A549 (cell line): Measurements from ENCODE around the gene SLC2A13. TPM values are rescaled to one million over a fixed set of nuclear protein-coding genes. Genes with fewer than 3 reads are reported as not detected.

Experiments
- ATAC-seq, 2 experiments: fragments of 200-7000 bp in 1 of 2; fragments of >200 bp in 1 of 2; cut with Nextera tagmentation in 1 of 2; cut with Tn5 transposase in 1 of 2; 3 replicates each; pipeline versions ENCODE4 v1.8.0 to v1.9.1; 2018 to 2020; ENCODE audit warnings: mild to moderate bottlenecking in 1 of 2, moderate library complexity in 1 of 2
- CTCF ChIA-PET: fragments of 300-600 bp; sonication (Branson Sonifier 250); formaldehyde crosslinking; extraction: SDS; loops from one replicate; lab custom pipeline; 2021; ENCODE audit warnings: antibody characterized with exemption, inconsistent platforms; lab: Yijun Ruan, JAX
- POLR2A ChIA-PET: fragments of 350-600 bp; formaldehyde crosslinking; extraction: SDS; loops from one replicate; lab custom pipeline; 2021; ENCODE audit warnings: antibody characterized with exemption, inconsistent platforms; lab: Yijun Ruan, JAX
- DNase-seq, 2 experiments: peaks; one replicate each; pipeline versions ENCODE4 v3.0.0 to v3.0.0-alpha.2; 2011 to 2016; ENCODE audit warnings: low read depth in 1 of 2, low spot score in 1 of 2
- FAIRE-seq: peaks from 2 replicates; lab custom pipeline; 2011; peaks lifted over from hg19 to GRCh38; lab: Jason Lieb, UNC
- H3K27ac ChIP-seq, 2 experiments: fragments of >200 bp; sonication (Bioruptor Twin); formaldehyde crosslinking; 3 replicates each; pipeline ENCODE4 v1.5.1; 2016 to 2017
- H3K4me1 ChIP-seq: fragments of >200 bp; sonication (Bioruptor Twin); formaldehyde crosslinking; 3 replicates; pipeline ENCODE4 v1.6.1; 2016
- H3K4me2 ChIP-seq: fragments of >200 bp; sonication (Bioruptor Twin); formaldehyde crosslinking; 3 replicates; pipeline ENCODE4 v1.6.1; 2016
- H3K4me3 ChIP-seq: fragments of >200 bp; sonication (Bioruptor Twin); formaldehyde crosslinking; 3 replicates; pipeline ENCODE4 v1.5.1; 2016
- H3K9me3 ChIP-seq: fragments of >200 bp; sonication (Bioruptor Twin); formaldehyde crosslinking; 3 replicates; pipeline ENCODE4 v1.6.1; 2016
- BCL3 ChIP-seq: fragments of >200 bp; sonication (Bioruptor Twin); formaldehyde crosslinking; IDR thresholded peaks from 3 replicates; pipeline ENCODE4 v1.6.1; 2016
- BHLHE40 ChIP-seq: IDR thresholded peaks from 2 replicates; pipeline ENCODE4 v1.6.1; 2012; ENCODE audit warnings: low read depth, low read length, inconsistent platforms
- CHD2 ChIP-seq: fragments of 150-350 bp; IDR thresholded peaks from 2 replicates; pipeline ENCODE4 v1.6.1; 2014; ENCODE audit warnings: low read length; ENCODE audit not compliant: partially characterized antibody
- EHMT2 ChIP-seq: fragments of 200-600 bp; sonication (generic); IDR thresholded peaks from 2 replicates; pipeline ENCODE4 v1.6.1; 2016; ENCODE audit warnings: antibody characterized with exemption, low read depth, mild to moderate bottlenecking, moderate library complexity
- FOSL2 ChIP-seq, 2 experiments: fragments of 450-650 bp in 1 of 2; fragments of >200 bp in 1 of 2; sonication (Bioruptor Twin) in 1 of 2; formaldehyde crosslinking; IDR thresholded peaks; 2 replicates each; pipeline versions ENCODE4 v1.5.0 to v1.6.1; 2016 to 2020; ENCODE audit warnings: mild to moderate bottlenecking in 1 of 2, moderate library complexity in 1 of 2
- HEYL ChIP-seq: fragments of 250-450 bp; sonication (Bioruptor Pico); IDR thresholded peaks from 2 replicates; pipeline ENCODE4 v1.8.0; 2021; ENCODE audit warnings: mild to moderate bottlenecking, moderate library complexity
- HOXA7 ChIP-seq: fragments of 250-450 bp; sonication (Bioruptor Pico); IDR thresholded peaks from 2 replicates; pipeline ENCODE4 v1.5.0; 2020; ENCODE audit warnings: mild to moderate bottlenecking, moderate library complexity
- JUN ChIP-seq, 2 experiments: fragments of >200 bp; sonication (Bioruptor Twin); formaldehyde crosslinking; IDR thresholded peaks; 2 replicates in 1 of 2; 3 replicates in 1 of 2; pipeline ENCODE4 v1.6.1; 2016 to 2017
- KDM1A ChIP-seq: fragments of 200-600 bp; sonication (generic); IDR thresholded peaks from 2 replicates; pipeline ENCODE4 v1.6.1; 2016; ENCODE audit warnings: low read depth, mild to moderate bottlenecking
- KDM5A ChIP-seq: fragments of 200-600 bp; sonication (generic); IDR thresholded peaks from 2 replicates; pipeline ENCODE4 v1.6.1; 2016; ENCODE audit warnings: antibody characterized with exemption, mild to moderate bottlenecking
- MAZ ChIP-seq: fragments of 150-350 bp; IDR thresholded peaks from 2 replicates; pipeline ENCODE4 v1.6.1; 2014; ENCODE audit warnings: antibody characterized with exemption, low read depth, low read length, borderline replicate concordance
- MYC ChIP-seq: IDR thresholded peaks from 2 replicates; pipeline ENCODE4 v1.6.1; 2012; ENCODE audit warnings: mild to moderate bottlenecking, inconsistent platforms, low read length, improper control_type of control experiment, borderline replicate concordance
- NPAS2 ChIP-seq: fragments of 250-450 bp; sonication (Bioruptor Pico); IDR thresholded peaks from 2 replicates; pipeline ENCODE4 v1.8.0; 2022; ENCODE audit warnings: mild to moderate bottlenecking, moderate library complexity, borderline replicate concordance
- PHF8 ChIP-seq: fragments of 200-600 bp; sonication (generic); IDR thresholded peaks from 2 replicates; pipeline ENCODE4 v1.6.1; 2016; ENCODE audit warnings: low read depth, mild to moderate bottlenecking, antibody characterized with exemption, moderate library complexity, borderline replicate concordance
- POLR2A ChIP-seq: IDR thresholded peaks from 2 replicates; pipeline ENCODE4 v1.6.1; 2012; ENCODE audit warnings: mild to moderate bottlenecking, low read length
- RARB ChIP-seq: fragments of 250-450 bp; sonication (Bioruptor Pico); IDR thresholded peaks from 2 replicates; pipeline ENCODE4 v1.8.0; 2021; ENCODE audit warnings: mild to moderate bottlenecking, moderate library complexity
- SMC3 ChIP-seq: fragments of >200 bp; sonication (Bioruptor Twin); formaldehyde crosslinking; IDR thresholded peaks from 3 replicates; pipeline ENCODE4 v1.6.1; 2018; ENCODE audit warnings: inconsistent platforms
- ZC3H11A ChIP-seq: fragments of 450-650 bp; IDR thresholded peaks from 2 replicates; pipeline ENCODE4 v1.6.1; 2014; ENCODE audit warnings: antibody characterized with exemption, mild to moderate bottlenecking
- ZNF302 ChIP-seq: fragments of 250-450 bp; sonication (Bioruptor Pico); IDR thresholded peaks from 2 replicates; pipeline ENCODE4 v1.9.0; 2021; ENCODE audit warnings: inconsistent platforms, mild to moderate bottlenecking, moderate library complexity
- WGBS: methylation state at CpG from one replicate; pipeline ENCODE4 v1.1.6; 2017; ENCODE audit errors: missing lambda C conversion rate; 5-methylcytosine and 5-hydroxymethylcytosine counted together
- polyA minus RNA-seq: library from RNA; depleted of rRNA, polyadenylated mRNA; stranded (reverse); fragments of >200 nt; gene quantifications from 2 replicates; pipeline ENCODE4 v1.2.3, GENCODE V29; 2011; rRNA and poly(A)+ RNA removed
- polyA plus RNA-seq, 4 experiments: library from polyadenylated mRNA; depleted of rRNA in 3 of 4; stranded (reverse); fragments of >200 nt; fragmentation: RNase III in 1 of 4; extraction: RNeasy Plus Mini Kit Qiagen cat#74134 plus additional on column Dnase treatment in 1 of 4; gene quantifications; 2 replicates in 3 of 4; 3 replicates in 1 of 4; pipeline ENCODE4 v1.2.3, GENCODE V29; 2011 to 2017
- TF ChIP-seq, protein P1 (sequence below): IDR thresholded peaks from 2 replicates; pipeline ENCODE4 v1.6.1; 2012; ENCODE audit warnings: low read depth, borderline replicate concordance
- TF ChIP-seq, protein P2 (sequence below): fragments of >200 bp; sonication (Bioruptor Twin); formaldehyde crosslinking; IDR thresholded peaks from 2 replicates; pipeline ENCODE4 v1.6.1; 2016
- TF ChIP-seq, protein P3 (sequence below): fragments of 450-650 bp; IDR thresholded peaks from 2 replicates; pipeline ENCODE4 v1.6.1; 2014; ENCODE audit warnings: antibody characterized with exemption

Gene SLC2A13
- polyA plus RNA-seq (2011; rRNA removed), result 7.1 and 8.2 TPM in 2 replicates
- 1.6 and 2.2 TPM in 2 replicates for polyA plus RNA-seq (2012; cell fraction: cytosol; rRNA removed)
- polyA plus RNA-seq (2012; cell fraction: nucleus; rRNA removed), result 1.9 and 2.1 TPM in 2 replicates
- 2.5 to 4.5 TPM (median 4.0 TPM) in 3 replicates for polyA plus RNA-seq (2017; fragmentation: RNase III; extraction: RNeasy Plus Mini Kit Qiagen cat#74134 plus additional on column Dnase treatment)
- 11.1 and 11.8 TPM in 2 replicates for polyA minus RNA-seq

DNA sequence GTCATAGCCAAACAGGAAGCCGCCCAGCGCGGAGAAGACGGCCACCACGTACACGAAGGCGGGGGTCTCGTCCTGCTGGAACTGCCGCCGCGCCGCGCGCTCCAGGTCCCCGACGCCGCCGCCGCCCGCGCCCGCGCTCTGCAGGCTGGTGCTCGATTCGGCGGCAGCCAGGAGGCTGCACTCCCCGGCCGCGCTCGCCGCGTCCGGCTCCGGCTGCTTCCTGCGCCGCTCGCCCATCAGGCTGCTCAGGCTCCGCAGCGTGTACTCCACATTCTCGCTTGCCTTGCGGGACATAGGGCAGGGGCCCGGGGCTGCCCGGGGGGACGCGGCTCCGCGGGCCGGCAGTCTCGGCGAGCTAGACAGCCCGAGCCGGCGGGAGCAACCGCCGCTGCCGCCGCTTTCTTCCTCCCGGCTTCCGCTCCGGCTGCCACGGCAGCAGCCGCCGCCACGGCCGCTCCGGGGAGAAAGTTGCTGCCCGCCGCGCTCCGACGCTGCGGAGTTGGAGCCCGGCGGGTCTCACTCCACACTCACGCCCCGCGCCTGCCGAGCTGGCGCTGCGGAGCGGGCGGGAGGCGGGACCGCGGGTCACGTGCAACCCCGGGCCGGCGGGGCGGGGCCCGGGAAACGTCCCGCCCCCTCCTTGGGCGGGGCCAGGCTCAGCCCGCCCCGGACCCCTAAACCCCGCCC, at the start of gene SLC2A13:
TSS of gene SLC2A13 (minus strand) at position 567 of the 687 bp plus-strand sequence. CDS start at position 294, 273 bp downstream.
- FAIRE-seq (no peak), ATAC-seq (peak; percentile 86 to 90)
- peak within 1 kb of the TSS; percentile 75 to 89 for H3K27ac ChIP-seq
- H3K4me2 ChIP-seq, result peak within 1 kb of the TSS; percentile 82
- 2% methylated on average over 27 of the region's 97 CpGs for WGBS
- TF ChIP-seq ZNF302 (CRISPR knock-in tag) (no peak), MAZ (no peak), BCL3 (0 out of 3 replicates have a peak, but pooled peaks have one; percentile 21), PHF8 (peak; percentile 25; the same call in 1 of the 2 replicates), POLR2A (peak; percentile 76), HOXA7 (CRISPR knock-in tag) (no peak), BHLHE40 (peak; percentile 55; the same call in 1 of the 2 replicates), EHMT2 (no peak)
- TF ChIP-seq, protein P1, sequence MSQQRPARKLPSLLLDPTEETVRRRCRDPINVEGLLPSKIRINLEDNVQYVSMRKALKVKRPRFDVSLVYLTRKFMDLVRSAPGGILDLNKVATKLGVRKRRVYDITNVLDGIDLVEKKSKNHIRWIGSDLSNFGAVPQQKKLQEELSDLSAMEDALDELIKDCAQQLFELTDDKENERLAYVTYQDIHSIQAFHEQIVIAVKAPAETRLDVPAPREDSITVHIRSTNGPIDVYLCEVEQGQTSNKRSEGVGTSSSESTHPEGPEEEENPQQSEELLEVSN, result peak; percentile 30; the same call in 1 of the 2 replicates
- TF ChIP-seq, all 56 proteins: peak for 5
- H3K9me3 ChIP-seq, result no peaks in the 10 kb centered on the region
- H3K4me3 ChIP-seq, result peak within 1 kb of the TSS; percentile 78
- DNase-seq, result peak; percentile 69 to 71
- ChIA-PET CTCF (interaction anchor here (1.0 to 6.6 kb wide), 7 partner anchors 9 to 342 kb away, joined by 3 to 66 read pairs (median 9); no protein-coding TSS in a partner anchor), POLR2A (no interaction called here)
- H3K4me1 ChIP-seq, result peaks cover 3% of the 10 kb centered on the region; the same call in 1 of the 3 replicates

DNA sequence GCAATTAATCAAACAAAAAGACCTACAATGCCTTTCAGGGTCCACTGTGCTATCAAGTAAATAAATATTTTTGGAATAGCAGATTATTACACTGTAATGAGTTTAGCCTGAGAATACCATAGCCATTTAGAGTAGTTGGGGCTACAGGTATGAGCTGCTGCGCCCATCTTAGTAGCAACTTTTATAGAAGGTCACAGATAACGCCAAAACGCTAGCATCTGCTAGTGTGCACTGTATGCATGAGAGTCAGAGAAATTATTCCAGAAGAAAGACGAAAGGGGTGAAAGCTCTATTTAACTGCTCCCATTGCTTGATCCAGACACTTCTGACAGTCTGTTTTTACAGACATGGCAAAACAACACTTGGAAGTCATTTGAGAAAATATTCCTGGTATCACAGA, 48.5 kb upstream of the SLC2A13 start:
- FAIRE-seq, result no peak
- WGBS, result 92% methylated on average over 4 of the region's 4 CpGs
- CTCF ChIA-PET, result interaction anchor here (1.0 to 4.2 kb wide), 3 partner anchors 8 to 161 kb away, joined by 3 to 33 read pairs (median 3); no protein-coding TSS in a partner anchor

GRCh38 chr12:40153432-40153831, 47.6 kb upstream of the SLC2A13 start:
- ATAC-seq (no peak), FAIRE-seq (no peak), DNase-seq (no peak)
- H3K27ac ChIP-seq, result peak overlapping the region in 1 of 2 experiments; percentile 14; a peak in 1 of 6 replicates
- ChIA-PET POLR2A (no interaction called here), CTCF (interaction anchor here (0.7 to 4.2 kb wide), 5 partner anchors 9 to 165 kb away, joined by 3 to 33 read pairs (median 3); no protein-coding TSS in a partner anchor)
- no peak for TF ChIP-seq FOSL2 (IDR thresholded peaks at IDR 0.05)
- no peak for TF ChIP-seq FOSL2 (CRISPR knock-in tag; IDR thresholded peaks at IDR 0.05)
- no peak for TF ChIP-seq RARB (CRISPR knock-in tag)
- H3K4me2 ChIP-seq, result no peak overlapping the region
- H3K4me3 ChIP-seq, result no peak overlapping the region
- no peaks in the 10 kb centered on the region for H3K9me3 ChIP-seq
- peaks cover 12% of the 10 kb centered on the region; the same call in 2 of the 3 replicates for H3K4me1 ChIP-seq

More for the DNA sequence above, 48.5 kb upstream of the SLC2A13 start:
- POLR2A ChIA-PET, result no interaction called here
- no peak overlapping the region for H3K4me3 ChIP-seq
- TF ChIP-seq EHMT2 (no peak), KDM5A (no peak), ZC3H11A (no peak), MYC (no peak), NPAS2 (CRISPR knock-in tag) (no peak), SMC3 (no peak), ZNF302 (CRISPR knock-in tag) (no peak), CHD2 (no peak), JUN (IDR thresholded peaks at IDR 0.05) (no peak), KDM1A (no peak), HEYL (no peak), RARB (CRISPR knock-in tag) (no peak)
- TF ChIP-seq, protein P2, sequence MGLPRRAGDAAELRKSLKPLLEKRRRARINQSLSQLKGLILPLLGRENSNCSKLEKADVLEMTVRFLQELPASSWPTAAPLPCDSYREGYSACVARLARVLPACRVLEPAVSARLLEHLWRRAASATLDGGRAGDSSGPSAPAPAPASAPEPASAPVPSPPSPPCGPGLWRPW, result no peak
- TF ChIP-seq, protein P3, sequence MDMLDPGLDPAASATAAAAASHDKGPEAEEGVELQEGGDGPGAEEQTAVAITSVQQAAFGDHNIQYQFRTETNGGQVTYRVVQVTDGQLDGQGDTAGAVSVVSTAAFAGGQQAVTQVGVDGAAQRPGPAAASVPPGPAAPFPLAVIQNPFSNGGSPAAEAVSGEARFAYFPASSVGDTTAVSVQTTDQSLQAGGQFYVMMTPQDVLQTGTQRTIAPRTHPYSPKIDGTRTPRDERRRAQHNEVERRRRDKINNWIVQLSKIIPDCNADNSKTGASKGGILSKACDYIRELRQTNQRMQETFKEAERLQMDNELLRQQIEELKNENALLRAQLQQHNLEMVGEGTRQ, result no peak
- no peak overlapping the region for H3K4me2 ChIP-seq
- H3K4me1 ChIP-seq, result peaks cover 12% of the 10 kb centered on the region; the same call in 2 of the 3 replicates
- no peaks in the 10 kb centered on the region for H3K9me3 ChIP-seq
- no peak overlapping the region for H3K27ac ChIP-seq
- DNase-seq (no peak), ATAC-seq (no peak)
